Right cardiac atrium (tissue), 5 donors: ENCODE measurements around the gene SOWAHA. TPM values are rescaled to one million over a fixed set of nuclear protein-coding genes. Genes with fewer than 3 reads are reported as not detected.

ENCODE experiments used
- ATAC-seq, 2 donors: fragments of 200-7000 bp; cut with Tn5 transposase; one replicate each; pipeline versions ENCODE4 v1.8.0 to v1.9.1; 2020; ENCODE audit warnings: moderate library complexity in 2 of 2, mild to moderate bottlenecking in 1 of 2
- DNase-seq, 3 donors: peaks; one replicate each; pipeline ENCODE4 v3.0.0-alpha.2; 2020
- H3K27ac ChIP-seq: one replicate; pipeline ENCODE4 v1.5.1; 2013; ENCODE audit warnings: mild to moderate bottlenecking, low read length, control low read depth, moderate library complexity
- H3K27me3 ChIP-seq: one replicate; pipeline ENCODE4 v1.6.1; 2013; ENCODE audit not compliant: control insufficient read depth, insufficient read depth
- H3K4me1 ChIP-seq: one replicate; pipeline ENCODE4 v1.6.1; 2013; ENCODE audit warnings: low read length; ENCODE audit not compliant: control insufficient read depth, insufficient read depth
- H3K4me3 ChIP-seq: one replicate; pipeline ENCODE4 v1.5.1; 2013; ENCODE audit warnings: low read length, control low read depth
- H3K9me3 ChIP-seq: one replicate; pipeline ENCODE4 v1.6.1; 2013; ENCODE audit warnings: low read length; ENCODE audit not compliant: control insufficient read depth
- WGBS: extraction: QIAGEN DNeasy Blood & Tissue Kit; methylation state at CpG from one replicate; pipeline ENCODE4 v1.1.7; 2013; 5-methylcytosine and 5-hydroxymethylcytosine counted together
- intact Hi-C, 4 donors: fragments of 100-400 bp; cut with DNase I; formaldehyde crosslinking; loops; one replicate each; pipeline versions ENCODE4 v1.11.0 to v1.14.0; 2022 to 2023
- polyA plus RNA-seq: library from polyadenylated mRNA; stranded (reverse); fragments of 200-250 nt; gene quantifications from one replicate; pipeline ENCODE4 v1.2.3, GENCODE V29; 2013
- total RNA-seq, 4 donors: library from RNA; stranded (reverse); fragmentation: NEBNext Ultra II Directional; extraction: Animal tissue kit (Norgen Biotek cat#: 25700); gene quantifications; one replicate each; pipeline ENCODE4 v1.2.1, GENCODE V29; 2021
- donor health status: healthy with polysubstance abuse.
- donor health status: DM: no; HTN: yes; CAD: no.
- donor health status: DM: no; HTN: no; CAD: no.
- donor health status: DM: no; HTN: yes; CAD: no; lungs with severe emphysema.
- donor health status: DM: yes; HTN: yes; CAD: no.

The SOWAHA gene
- total and polyA plus RNA-seq, 5 donors: 0.05 to 0.11 TPM; not detected in 3

DNA sequence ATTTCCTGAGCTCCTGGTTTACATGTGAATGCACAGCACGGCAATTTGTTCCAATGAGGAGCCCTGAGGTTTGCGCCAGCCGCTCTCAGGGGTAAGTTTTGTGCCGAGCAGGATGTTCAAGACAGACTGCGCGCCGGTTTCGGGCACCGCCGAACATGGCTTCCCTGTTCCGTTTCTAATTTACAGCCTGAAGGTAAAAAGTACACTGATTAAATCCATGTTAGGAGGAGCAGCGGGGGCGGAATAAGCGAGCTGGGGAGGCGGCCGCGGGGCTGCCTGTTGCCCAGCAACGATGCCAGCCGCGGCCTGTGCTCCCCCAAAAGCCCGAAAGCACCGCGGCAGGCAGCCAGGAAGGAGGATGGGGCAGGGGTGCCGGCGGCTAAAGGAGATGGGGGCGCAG, 6.4 kb downstream of the SOWAHA start:
- H3K4me1 ChIP-seq: no peaks in the 10 kb centered on the region
- DNase-seq: peak in 1 of 3 donors; percentile 68
- no peak overlapping the region for H3K4me3 ChIP-seq
- no peaks in the 10 kb centered on the region for H3K27me3 ChIP-seq
- ATAC-seq: no peak
- intact Hi-C loops: loop anchor here in 1 of 4 donors (10.0 kb wide), 1 partner anchor 55 kb away; no protein-coding TSS in a partner anchor
- no peak overlapping the region for H3K27ac ChIP-seq
- 28% methylated on average over 26 of the region's 26 CpGs for WGBS
- no peaks in the 10 kb centered on the region for H3K9me3 ChIP-seq

DNA sequence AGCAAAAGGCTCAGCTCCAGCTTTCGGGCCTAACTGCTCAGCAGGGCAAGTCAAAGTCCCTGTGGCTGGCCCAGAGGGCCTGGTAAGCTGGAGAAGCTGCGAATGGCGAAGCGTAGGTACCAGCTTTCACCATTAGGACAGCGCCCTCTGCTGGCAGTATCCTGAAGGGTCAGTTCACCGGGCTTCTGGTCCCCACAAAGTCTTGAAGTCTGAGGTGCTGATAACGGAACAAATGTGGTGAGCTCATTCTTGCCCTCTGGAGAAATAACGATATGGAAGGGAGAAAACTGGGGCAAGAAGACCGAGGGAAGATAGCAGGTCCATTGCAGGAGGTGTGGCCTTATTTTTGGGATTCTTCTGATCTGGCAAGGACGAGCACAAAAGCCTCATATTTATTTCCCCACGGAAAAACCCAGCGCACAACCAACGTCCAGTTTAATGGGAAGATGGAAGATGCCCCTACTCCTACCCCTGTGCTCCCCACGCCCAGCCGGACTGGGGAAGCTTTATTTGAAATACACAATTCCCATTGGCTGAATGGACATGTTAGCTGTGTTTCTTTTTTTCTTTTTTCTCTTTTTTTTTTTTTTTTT, 7.2 kb downstream of the SOWAHA start:
- no peaks in the 10 kb centered on the region for H3K9me3 ChIP-seq
- H3K4me3 ChIP-seq: no peak overlapping the region
- intact Hi-C loops: loop anchor here in 2 of 4 donors (10.0 kb wide), 2 partner anchors 295 to 435 kb away; no protein-coding TSS in a partner anchor
- 21% methylated on average over 15 of the region's 15 CpGs for WGBS
- no peaks in the 10 kb centered on the region for H3K4me1 ChIP-seq
- no peak overlapping the region for H3K27ac ChIP-seq
- ATAC-seq (peak; percentile 85 to 88), DNase-seq (peak; percentile 92 to 96 (median 94))
- H3K27me3 ChIP-seq: no peaks in the 10 kb centered on the region

DNA sequence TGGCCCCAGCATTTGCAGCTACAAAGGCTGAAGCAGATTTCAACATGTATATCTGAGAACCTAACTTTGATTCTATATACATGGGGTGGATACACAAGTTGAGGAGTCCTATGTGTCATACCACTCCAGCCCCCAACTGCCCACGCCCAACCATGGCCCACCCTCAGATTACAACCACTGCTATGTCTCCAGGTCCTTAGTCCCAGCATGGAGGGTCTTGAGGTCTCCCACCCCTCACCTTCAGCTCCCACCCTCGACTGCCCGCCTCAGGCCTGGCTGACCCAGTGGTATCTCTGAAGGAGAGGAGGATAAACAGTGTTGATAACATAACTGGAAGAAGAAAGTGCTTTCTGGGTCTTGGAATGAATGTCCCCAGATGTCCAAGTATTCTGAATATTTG, 8.2 kb downstream of the SOWAHA start:
- H3K27ac ChIP-seq: no peak overlapping the region
- 87% methylated on average over 3 of the region's 3 CpGs for WGBS
- intact Hi-C loops: loop anchor here in 2 of 4 donors (10.0 kb wide), 2 partner anchors 297 to 437 kb away; no protein-coding TSS in a partner anchor
- no peaks in the 10 kb centered on the region for H3K9me3 ChIP-seq
- DNase-seq (no peak), ATAC-seq (no peak)
- no peaks in the 10 kb centered on the region for H3K4me1 ChIP-seq
- H3K27me3 ChIP-seq: no peaks in the 10 kb centered on the region
- H3K4me3 ChIP-seq: no peak overlapping the region

DNA sequence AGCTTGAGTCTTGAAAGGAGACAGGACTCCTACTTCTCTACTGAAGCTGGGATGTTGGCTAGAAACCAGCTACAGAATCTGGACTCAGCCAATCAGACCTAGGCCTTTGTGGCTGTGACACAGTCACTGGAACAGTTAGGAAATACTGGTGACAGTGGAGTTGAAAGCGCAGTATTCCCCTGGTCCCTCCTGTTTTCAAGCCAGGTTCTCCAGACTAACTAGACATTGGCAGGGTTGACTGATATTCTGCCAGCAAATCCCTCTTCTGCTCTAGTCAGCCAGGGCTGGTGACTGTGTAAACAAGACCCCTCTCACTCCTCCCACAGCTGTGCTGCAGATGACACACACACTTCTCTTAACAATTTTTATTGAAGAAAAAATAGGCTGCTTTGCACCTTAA, 8.7 kb downstream of the SOWAHA start:
- DNase-seq: peak in 1 of 3 donors; percentile 33
- H3K27me3 ChIP-seq: no peaks in the 10 kb centered on the region
- H3K27ac ChIP-seq: no peak overlapping the region
- ATAC-seq: peak; percentile 15 to 38
- 73% methylated on average over 1 of the region's 1 CpG for WGBS
- H3K4me3 ChIP-seq: no peak overlapping the region
- intact Hi-C loops: loop anchor here in 2 of 4 donors (10.0 kb wide), 2 partner anchors 297 to 437 kb away; no protein-coding TSS in a partner anchor
- H3K9me3 ChIP-seq: no peaks in the 10 kb centered on the region
- H3K4me1 ChIP-seq: no peaks in the 10 kb centered on the region

DNA sequence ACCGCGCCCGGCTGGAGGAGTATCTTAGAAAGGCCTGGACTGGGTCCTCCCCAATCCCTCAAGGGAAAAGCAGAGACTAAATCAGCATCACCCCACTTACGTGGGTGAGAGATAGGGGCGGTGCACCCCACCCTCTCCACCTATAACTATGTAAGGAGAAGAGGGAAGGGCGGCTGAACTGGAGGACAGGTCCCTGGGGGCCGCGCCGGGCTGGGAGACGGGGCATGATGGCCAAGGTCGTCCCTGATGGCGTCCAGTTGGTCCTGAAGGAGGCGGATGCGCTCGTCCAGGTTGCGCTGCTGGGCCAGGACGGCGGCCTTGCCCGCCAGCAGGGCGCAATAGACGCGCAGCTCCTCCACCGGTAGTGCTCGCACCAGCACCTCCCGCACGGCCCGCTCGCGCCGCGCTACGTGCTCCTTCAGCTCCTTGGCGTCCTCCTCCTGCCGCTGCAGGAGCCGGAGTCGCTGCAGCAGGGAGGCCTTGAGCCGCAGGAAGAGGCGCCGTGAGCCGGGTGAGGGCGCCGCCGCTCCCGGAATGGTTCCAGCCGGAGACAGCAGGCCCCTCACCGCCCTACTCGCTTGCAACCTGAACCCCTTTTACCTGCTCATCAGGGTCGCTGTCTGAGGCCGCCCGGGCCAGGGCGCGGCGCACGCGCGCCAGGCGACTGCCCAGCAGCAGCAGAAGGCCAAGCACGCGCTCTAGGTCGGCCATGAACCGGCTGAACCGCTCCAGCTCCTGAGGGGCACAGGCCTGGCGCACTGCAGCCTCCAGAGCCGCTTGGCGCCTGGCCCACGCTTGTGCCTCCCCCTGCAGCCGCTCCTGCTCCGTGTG, 9.8 kb downstream of the SOWAHA start:
- Histone ChIP-seq H3K4me1 (no peaks in the 10 kb centered on the region), H3K4me3 (no peak overlapping the region), H3K27me3 (no peaks in the 10 kb centered on the region), H3K27ac (no peak overlapping the region), H3K9me3 (no peaks in the 10 kb centered on the region)
- ATAC-seq: peak; percentile 4 to 5
- 33% methylated on average over 68 of the region's 68 CpGs for WGBS
- intact Hi-C loops: loop anchor here in 2 of 4 donors (10.0 kb wide), 2 partner anchors 298 to 438 kb away; no protein-coding TSS in a partner anchor
- DNase-seq: peak in 2 of 3 donors; percentile 67 to 69

DNA sequence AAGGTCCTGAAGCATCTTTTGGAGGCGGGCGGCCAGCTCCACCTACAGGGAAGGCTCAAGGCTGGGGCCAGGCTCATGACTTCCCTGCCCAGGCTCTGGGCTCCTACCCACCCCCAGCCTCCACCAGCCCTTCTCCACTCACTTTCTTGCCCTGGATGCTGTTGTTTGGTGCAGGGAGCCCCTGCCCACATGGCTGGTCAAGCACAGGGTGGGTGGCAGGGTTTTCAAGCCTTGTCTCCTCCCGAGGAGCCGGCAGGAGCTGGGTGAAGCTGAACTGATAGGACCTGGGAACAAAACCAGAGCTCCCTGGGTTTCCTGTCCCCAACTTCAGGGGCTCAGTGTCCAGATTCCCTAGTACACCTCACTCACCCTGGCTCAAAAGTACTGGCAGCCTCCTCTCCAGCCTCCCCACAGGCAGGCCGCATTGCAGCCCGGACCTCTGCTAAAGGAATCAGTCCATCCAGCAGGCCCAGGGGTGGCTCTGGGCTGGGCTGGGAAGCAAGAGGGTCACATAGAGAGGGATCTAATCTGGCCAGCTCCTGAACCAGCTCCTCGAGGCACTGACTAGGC, 10.5 kb downstream of the SOWAHA start:
- Histone ChIP-seq H3K9me3 (no peaks in the 10 kb centered on the region), H3K27ac (no peak overlapping the region), H3K4me3 (no peak overlapping the region), H3K4me1 (no peaks in the 10 kb centered on the region), H3K27me3 (no peaks in the 10 kb centered on the region)
- intact Hi-C loops: loop anchor here in 2 of 4 donors (10.0 kb wide), 2 partner anchors 299 to 439 kb away; no protein-coding TSS in a partner anchor
- DNase-seq: no peak
- WGBS: 91% methylated on average over 7 of the region's 7 CpGs
- peak in 1 of 2 donors; percentile 6 for ATAC-seq

DNA sequence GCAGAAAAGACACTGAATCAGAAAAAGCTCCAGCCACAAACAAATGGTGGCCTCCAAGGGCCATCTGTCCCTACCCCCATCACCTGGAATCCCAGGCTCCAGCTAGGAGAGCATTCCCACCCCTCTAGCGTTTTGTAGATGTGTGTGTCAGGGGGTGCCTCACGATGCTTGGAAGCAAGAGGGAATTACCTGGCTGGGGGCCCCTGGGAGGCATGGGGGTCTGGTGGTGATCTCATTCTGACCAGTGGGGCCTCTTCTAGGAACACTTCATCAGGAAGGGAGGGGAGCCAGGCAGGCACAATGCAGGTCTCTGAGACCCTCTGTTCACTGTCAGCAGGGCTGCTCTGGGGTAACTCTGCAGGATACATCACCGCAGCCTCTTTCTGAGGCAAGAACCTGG, 11.3 kb downstream of the SOWAHA start:
- intact Hi-C loops: loop anchor here in 2 of 4 donors (10.0 kb wide), 2 partner anchors 300 to 440 kb away; no protein-coding TSS in a partner anchor
- DNase-seq: no peak
- Histone ChIP-seq H3K4me3 (no peak overlapping the region), H3K27me3 (no peaks in the 10 kb centered on the region), H3K27ac (no peak overlapping the region), H3K9me3 (no peaks in the 10 kb centered on the region), H3K4me1 (no peaks in the 10 kb centered on the region)
- WGBS: 97% methylated on average over 3 of the region's 3 CpGs
- no peak for ATAC-seq

DNA sequence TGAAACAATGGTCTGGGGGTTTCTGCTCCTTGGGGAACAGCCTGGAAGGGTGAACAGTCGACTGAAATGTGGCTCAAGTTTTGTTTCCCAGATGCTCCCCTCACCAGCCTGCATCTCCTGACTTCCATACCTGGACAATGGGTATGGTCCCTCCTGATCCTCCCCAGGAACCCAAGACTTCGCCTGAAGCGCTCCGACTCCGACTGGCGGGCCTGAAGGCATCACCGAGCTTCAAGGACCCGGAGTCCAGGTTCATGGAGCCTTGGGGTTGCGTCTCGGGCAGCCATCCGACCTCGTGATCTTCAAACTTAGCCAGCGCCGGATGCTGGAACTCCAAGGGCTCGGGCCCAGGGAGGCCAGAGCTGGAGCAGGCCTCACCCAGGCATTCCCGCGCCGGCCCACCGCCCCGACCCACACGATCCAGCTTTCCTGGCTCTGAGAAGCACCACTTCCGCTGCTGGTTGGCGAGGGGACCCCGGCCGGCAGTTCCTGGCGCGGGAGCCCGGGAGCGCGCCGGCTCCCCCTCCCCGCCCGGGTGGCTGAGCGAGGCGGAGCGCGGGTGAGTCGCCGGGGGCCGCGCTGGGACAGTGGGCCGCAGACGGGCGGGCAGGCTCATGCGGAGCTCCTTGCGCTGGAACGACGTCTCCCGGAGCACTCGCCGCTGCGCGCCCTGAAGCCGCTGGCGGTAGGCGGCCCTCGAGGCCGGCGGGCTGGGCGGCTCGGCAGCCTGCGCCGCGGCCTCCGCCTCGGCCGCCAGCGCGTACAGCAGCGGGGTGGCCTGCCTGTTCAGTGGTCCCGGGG, 12.1 kb downstream of the SOWAHA start:
- Histone ChIP-seq H3K27me3 (no peaks in the 10 kb centered on the region), H3K27ac (no peak overlapping the region), H3K4me1 (no peaks in the 10 kb centered on the region), H3K9me3 (no peaks in the 10 kb centered on the region), H3K4me3 (peak overlapping the region; percentile 42)
- WGBS: 42% methylated on average over 71 of the region's 71 CpGs
- ATAC-seq (no peak), DNase-seq (peak; percentile 28 to 56 (median 53))
- intact Hi-C loops: loop anchor here in 2 of 4 donors (10.0 kb wide), 2 partner anchors 300 to 440 kb away; no protein-coding TSS in a partner anchor

DNA sequence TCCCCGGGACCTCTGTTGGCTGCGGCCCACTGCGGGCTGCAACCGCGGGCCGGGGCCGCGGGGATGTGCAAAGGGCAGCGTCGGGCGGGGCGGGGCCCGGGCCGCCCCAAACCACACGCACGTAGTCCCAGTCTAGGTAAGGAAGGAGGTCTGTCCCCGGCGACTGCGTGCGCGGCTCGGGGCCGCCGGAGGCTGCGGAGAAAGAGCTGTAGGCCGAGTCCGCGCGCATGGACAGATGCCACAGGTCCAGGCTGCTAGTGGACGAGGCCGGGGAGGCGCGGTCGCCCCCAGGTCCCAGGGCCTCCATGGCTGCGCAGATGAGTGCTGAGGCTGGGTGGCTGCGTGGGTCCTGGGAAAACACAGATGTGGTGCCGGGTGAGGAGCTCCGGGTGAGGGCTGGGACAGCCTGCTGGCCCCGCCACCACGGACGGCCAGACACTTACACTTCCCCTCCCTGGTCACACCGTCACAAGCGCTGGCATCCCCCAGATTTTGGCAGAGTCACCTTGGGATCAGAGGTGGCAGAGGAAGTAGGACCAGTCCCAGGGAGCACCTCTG, 12.8 kb downstream of the SOWAHA start:
- H3K9me3 ChIP-seq: no peaks in the 10 kb centered on the region
- 47% methylated on average over 43 of the region's 43 CpGs for WGBS
- no peaks in the 10 kb centered on the region for H3K27me3 ChIP-seq
- peak overlapping the region; percentile 42 for H3K4me3 ChIP-seq
- peak in 2 of 3 donors; percentile 54 to 56 for DNase-seq
- intact Hi-C loops: loop anchor here in 2 of 4 donors (10.0 kb wide), 2 partner anchors 301 to 441 kb away; no protein-coding TSS in a partner anchor
- ATAC-seq: no peak
- no peaks in the 10 kb centered on the region for H3K4me1 ChIP-seq
- no peak overlapping the region for H3K27ac ChIP-seq
